CD4-positive, alpha-beta T cell treated with Interleukin-17A for 4 hours (primary cell): ENCODE results near the gene UBE2O.

Experiments used
- DNase-seq: peaks from one replicate; pipeline ENCODE4 v3.0.0-alpha.2; 2020; ENCODE audit warnings: mixed read lengths

Gene UBE2O

DNA sequence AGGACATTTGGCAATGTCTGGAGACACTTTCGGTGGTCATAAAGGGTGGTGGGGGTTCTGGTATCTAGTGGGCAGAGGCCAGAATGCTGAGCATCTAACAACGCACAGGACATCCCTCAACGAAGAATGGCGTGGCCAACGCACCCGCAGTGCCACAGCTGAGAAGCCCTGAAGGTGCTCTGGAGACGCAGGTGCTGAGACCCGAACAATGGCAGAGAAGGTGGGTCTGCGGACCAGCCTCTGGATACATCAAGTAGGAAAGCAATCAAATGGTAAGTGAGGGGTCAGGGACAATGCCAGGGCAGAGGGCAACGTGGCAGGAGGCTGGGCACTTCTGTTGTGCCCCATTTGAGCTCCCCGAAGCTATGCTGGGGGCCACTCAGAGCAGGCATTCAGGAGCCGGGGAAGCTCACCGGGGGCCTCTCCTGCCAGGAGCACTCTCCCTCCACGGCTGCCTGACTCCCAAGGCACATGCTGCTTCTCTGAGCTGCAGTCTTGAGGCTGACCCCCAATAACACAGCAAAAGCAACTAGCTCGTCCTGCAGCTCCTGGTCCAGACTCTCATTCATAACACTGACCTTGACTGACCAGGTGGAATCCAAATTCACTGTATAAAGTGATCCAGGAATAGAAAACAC is 42.5 kb downstream of the UBE2O start:
- no peak for DNase-seq

DNA sequence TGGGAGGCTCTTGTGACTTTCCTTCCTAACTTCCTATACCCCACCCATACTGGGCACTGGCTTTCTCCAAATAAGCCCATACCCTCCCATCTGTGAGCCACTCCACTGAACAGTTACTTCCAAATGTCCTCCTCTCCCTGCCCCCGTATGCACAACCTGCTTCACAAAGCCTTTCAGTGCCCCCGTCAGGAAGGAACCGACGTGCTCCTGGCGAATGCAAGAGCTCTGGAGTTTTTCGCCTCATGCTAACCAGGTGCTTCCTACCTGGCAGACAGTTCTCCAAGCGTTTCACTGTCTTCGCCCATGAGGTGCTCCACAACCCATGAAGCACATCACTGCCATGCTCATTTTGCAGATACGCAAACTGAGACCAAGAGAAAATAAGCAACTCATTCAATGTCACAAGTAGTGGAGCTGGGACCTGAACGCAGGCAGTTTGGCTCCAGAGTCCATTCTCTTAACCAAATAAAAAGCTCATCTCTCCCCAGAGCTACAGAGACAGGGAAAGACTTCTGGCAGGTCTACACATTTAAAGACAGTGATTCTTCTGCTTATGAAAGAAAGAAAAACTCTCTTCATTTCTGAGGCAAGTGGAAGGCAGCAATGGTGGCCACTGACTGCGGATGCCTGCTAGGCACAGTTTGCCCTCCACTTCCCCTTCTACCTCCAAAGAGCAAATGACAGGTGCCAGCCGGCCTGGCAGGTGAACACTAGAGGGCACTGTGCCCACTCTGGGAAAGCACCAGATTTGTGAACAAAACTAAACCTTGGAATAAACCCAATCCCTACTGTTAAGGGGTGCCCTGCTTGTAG is 44.7 kb downstream of the UBE2O start:
- DNase-seq, result peak; percentile 79

DNA sequence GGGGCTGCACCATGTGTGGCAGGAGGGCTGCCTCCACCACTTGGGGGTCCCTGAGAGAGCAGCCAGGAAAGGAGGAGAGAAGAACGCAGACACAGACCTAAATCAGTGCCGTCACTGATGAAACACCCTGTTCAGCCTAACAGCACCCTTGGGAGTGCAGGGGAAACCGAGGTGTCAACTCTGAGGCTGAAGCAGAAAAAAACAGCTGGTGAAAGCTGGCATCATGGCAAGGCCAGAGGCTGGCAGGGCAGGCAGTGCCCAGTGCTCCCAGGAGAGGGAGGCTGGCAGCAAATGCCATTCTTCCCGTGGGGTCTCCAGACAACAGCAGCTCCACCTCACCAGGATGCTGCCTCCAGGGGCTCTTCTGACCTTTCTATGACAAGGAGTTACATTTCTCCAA is 45.4 kb downstream of the UBE2O start:
- DNase-seq, result no peak

DNA sequence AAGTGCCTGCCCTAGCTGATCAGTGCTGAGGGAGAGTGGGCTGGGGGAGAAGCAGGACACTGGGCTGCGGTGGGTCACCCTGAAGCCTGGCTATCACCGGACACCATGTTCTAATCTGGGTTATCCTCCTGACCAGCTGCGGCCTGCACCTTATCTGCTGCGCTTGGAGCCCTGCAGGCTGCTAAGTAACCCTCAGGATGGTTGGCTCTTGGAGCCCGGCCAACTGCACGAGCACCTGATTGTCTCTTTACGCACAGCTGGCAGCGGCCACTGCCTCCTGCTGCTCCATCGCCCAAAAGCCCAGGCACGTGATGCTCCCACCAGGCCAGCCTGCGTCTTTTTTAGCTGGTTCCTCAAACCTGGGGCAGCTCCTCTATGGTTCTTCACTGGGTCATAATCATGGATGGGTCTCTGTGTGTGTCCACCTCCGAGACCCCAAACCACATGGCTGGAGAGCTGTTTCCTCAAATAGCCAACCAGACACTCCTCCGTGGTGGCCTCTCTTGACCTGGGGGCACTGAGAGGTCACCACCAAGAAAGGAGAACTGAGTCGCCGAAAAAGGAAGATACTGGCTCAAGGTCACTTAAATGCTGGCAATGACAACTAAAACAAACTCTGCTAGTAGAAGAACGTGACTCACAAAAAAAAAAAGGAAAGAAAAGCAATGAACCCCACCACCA is 46.8 kb downstream of the UBE2O start:
- DNase-seq, result no peak

DNA sequence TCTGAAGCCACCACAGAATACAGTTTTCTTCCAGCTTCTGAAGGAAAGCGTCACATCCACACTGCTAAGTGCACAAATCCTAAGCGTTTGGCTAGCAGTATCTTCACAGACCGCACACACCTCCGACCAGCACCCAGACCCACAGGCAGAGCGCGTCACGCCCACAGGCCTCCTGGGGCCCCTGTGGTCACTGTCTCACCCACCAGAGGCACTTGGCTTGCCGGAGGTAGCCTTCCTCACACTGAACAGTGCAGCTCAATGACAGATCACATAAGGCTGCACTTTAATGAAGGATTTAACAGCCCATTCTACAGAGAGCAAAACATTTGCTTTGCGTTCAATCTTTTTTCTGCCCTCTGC is 47.4 kb downstream of the UBE2O start:
- no peak for DNase-seq

- no peak for DNase-seq
These were observed 47.9 kb downstream of the UBE2O start for GRCh38 chr17:76404976-76405563.

- no peak for DNase-seq
These were observed 48.7 kb downstream of the UBE2O start for GRCh38 chr17:76404256-76404655.

DNA sequence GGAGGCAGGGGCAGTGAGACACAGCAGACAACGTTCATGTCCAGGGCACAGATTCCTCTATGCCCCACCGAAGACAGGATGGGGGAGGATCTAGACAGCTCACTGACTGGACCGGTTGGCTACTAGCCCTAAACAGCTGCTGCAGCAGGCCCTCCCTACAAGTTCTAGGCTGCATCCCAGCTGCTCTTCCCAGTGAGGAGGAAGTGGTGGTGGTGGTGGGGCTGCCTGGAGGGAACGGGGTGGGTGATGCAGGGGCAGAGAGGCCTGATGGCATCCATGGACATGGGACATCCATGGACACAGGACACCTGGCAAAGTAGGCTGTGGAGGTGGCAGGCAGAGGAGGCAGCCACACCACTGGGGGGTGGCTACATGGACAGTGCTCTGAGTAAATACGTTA is 50.2 kb downstream of the UBE2O start:
- no peak for DNase-seq

DNA sequence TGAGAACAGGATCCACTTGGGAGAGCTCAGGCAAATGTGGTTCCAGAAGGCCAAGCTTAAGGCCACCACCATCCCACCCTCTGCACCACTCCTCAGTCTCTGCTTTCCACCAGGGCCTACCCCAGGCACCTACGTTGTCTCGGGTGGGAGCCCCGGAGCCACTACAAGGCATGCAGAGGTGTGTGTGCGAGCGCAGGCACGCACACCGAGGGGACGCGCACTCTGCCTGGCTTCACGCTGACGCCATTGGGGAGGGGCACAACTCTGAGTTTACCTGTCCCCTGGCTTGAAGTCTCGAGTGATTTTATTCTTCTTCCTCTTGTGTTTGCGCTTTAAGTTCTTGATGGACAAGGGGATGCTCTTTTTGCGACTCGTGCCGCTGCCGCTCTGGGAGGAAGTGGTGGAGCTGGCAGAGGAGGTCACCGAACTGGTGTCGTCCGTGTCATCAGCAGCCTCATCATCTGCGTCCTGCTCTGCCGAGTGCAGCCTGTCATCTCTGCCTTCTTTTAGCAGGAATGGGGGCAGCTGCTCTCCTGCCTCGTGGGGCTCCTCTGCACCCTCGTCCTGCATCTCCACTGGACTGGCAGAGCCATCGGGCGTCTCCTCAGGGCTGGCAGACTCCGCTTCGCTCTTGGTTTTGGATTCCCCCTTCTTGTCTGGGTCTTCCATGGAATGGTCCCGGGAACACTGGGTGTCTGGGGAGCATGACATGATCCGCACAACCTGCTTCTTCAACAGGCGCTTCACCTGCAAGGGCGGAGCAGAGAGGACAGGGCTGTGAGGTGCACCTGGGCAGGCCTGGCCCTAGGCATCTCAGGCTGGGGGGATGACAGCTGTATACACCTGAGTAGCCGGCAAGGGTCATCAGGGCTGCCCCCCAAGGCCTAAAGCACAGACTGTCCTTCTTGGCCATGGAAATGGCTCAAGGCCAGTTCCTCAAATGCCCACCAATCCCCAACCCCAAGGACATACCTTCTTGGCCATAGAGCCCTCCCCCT is 53.5 kb downstream of the UBE2O start:
- no peak for DNase-seq

DNA sequence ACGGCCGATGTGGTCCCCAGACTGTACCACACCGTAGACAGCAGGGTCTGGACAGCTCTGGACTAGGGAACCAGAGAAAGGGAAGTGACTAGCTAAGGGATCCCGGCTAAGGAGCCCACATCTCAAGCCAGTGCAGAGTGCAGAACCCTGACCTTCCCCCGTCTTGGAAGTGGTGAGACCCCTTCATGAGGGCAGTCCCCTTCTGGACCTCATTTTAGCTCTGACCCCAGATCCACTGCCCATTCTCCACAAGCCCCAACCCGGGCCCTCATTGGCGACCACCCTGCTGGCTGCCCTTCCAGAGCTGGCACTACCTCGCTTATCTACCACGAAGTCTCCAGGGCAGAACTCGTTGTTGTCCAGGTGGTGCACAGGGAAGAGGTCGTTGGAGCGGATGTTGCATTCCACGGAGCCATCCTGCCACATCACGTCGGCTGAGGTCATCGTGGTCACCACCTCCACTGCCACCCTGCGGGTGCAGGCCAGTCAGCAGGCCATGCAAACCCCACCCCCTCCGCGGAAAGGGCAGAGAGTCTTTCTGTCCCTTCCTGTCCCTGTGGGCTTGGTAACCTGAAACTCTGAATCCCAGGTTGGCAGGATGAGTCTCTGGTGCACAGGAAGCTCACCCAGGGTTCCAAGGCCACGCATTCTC is 54.3 kb downstream of the UBE2O start:
- no peak for DNase-seq

DNA sequence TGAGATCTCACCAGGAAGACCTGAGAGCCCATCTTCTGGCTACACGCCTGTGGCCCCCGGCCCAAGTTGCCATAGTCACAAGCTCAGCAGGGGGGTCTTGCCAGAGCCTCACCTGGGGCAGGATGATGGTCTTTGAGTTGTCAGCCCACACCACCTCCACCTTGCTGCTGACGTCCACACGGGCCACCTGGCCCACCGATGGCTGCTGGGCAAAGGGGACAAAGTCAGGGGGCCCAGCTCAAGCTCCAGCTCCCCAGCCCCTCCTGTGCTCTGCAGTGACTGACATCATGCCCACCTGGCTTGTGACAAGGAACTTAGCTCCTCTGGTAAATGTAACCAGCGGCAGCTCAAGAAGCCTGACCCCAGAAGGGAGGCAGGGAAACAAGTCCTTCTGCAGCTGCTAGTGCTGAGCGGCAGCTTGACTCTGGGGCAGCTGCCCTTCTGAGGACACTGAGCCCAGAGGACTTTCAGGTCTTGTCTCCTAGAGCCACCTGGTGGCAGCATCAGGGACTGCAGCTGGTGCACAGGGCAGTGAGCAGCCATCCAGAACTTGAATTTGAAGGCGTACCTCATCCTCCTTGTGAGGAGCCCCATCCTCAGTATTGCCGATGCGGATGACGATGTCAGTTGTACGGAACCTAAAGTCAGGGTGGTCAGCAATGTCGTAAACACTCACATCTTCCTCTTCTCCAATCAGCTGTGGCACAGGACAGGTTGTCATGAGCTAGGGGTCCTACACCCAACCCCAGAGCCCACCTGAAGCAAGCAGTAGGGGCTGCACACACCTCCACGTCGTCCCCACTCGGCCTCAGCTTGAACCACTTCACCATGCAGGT is 55.0 kb downstream of the UBE2O start:
- peak; percentile 89 for DNase-seq

DNA sequence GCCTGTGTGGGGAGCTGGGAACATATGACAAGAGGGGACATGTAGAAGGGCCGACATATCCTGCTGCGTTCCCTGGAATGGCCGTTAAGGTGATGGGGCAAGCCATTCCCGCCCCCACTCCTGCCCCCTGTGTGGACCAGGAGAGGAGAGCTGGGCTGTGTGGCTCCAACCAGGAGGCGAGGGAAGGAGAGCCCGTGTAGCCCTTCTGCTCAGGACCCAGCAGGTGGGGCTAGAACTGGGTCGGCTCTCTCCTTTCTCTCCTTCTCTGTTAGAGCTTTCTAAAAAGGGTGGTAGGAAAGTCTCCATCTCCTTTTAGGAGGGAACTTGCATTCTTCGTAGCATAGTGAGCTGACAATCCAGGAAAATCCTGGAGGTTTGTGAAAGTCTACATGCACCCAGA is 55.8 kb downstream of the UBE2O start:
- no peak for DNase-seq

DNA sequence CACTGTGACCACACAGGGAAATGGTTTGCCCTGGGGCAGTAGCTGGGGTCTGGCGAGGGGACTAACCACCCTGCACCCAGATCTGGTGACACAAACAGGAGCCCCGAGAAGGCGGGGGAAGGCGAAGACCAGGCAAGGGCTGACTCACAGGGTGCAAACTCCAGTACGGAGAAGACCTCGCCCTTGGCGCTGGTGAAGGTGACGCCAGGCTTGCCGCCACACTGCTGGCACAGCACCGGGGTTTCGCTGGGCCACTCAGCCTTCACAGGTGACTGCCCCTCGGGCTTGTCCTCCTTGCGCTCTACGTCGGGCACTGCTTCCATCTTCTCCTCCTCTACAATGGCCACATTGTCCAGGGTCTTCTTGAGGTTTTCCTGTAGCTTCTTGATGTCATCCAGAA is 57.0 kb downstream of the UBE2O start:
- DNase-seq, result no peak

DNA sequence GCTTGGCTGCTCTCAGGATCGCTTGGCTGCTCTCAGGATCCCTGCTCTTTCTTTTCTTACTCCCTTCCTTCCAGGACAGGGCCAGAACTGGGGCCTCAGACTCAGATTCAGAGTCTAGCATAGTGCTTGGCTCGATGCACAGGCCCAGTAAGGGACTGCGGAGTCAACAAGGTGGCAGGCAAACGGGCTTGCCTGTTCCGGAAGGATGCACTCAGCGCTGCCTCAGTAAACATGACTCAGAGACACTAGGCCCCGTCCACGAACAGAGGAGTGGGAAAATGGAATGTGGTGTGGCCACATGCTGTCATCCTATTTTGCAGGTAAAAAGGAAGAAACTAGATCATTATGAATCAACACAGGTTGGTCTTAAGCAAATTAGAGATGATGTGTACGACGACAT is 58.8 kb downstream of the UBE2O start:
- DNase-seq, result no peak

GRCh38 chr17:76391200-76391715 is 61.7 kb downstream of the UBE2O start:
- DNase-seq, result no peak

DNA sequence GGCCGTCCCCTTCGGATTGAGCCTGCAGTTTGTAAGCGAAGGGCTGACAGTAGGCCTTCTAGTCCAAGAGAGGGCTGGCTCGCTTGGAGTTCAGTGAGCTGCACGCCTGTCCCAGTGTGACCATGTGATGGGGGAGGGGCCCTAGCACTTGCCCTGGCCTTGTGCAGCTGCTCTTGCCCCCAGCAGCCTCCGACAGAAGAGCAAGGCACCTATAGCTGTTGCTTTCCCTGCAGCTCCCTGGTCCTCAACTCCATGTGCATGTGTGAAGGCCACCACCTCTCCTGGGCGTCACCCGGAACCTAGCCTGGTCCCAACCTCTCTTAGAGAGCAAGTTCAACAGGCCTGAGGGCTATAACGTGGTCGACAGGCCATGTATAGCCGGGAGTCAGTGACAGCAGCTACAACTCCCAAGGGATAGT is 62.9 kb downstream of the UBE2O start:
- DNase-seq, result no peak

- DNase-seq, result no peak
These were observed 63.7 kb downstream of the UBE2O start for GRCh38 chr17:76388966-76389888.

- DNase-seq, result no peak
These were observed 65.8 kb downstream of the UBE2O start for GRCh38 chr17:76386966-76387765.
